Nephron progenitor cell (in vitro differentiated cells): Measurements from ENCODE around the gene LARP1.

Experiments used
- DNase-seq: peaks from one replicate; pipeline ENCODE4 v3.0.0; 2021
- H3K27ac Mint-ChIP-seq: 2 replicates; pipeline ENCODE4 v1.8.0; 2021; ENCODE audit warnings: mild to moderate bottlenecking, moderate library complexity, mixed read lengths
- H3K27me3 Mint-ChIP-seq: 2 replicates; pipeline ENCODE4 v1.8.0; 2021; ENCODE audit warnings: mild to moderate bottlenecking, low read depth, mixed read lengths; ENCODE audit not compliant: poor library complexity
- H3K36me3 Mint-ChIP-seq: 2 replicates; pipeline ENCODE4 v1.8.0; 2021; ENCODE audit warnings: low read depth, mixed read lengths
- H3K4me1 Mint-ChIP-seq: 2 replicates; pipeline ENCODE4 v1.8.0; 2021; ENCODE audit warnings: mixed read lengths
- H3K4me3 Mint-ChIP-seq: 2 replicates; pipeline ENCODE4 v1.8.0; 2021; ENCODE audit warnings: mild to moderate bottlenecking, moderate library complexity, mixed read lengths
- H3K9me3 Mint-ChIP-seq: 2 replicates; pipeline ENCODE4 v1.8.0; 2021; ENCODE audit warnings: mild to moderate bottlenecking, moderate library complexity, mixed read lengths
- CTCF ChIP-seq: fragments of 200-600 bp; sonication (generic); IDR thresholded peaks from 2 replicates; pipeline ENCODE4 v1.5.0; 2021; ENCODE audit warnings: antibody characterized with exemption

Gene LARP1

GRCh38 chr5:154811239-154811638 lies 56.1 kb downstream of the LARP1 start:
- H3K27ac Mint-ChIP-seq, result peak overlapping the region; percentile 91
- H3K27me3 Mint-ChIP-seq, result no peaks in the 10 kb centered on the region
- peaks cover 69% of the 10 kb centered on the region for H3K36me3 Mint-ChIP-seq
- DNase-seq, result no peak
- no peaks in the 10 kb centered on the region for H3K9me3 Mint-ChIP-seq
- H3K4me3 Mint-ChIP-seq, result no peak overlapping the region
- H3K4me1 Mint-ChIP-seq, result no peaks in the 10 kb centered on the region
- no peak for TF ChIP-seq CTCF

GRCh38 chr5:154811653-154812465 lies 56.7 kb downstream of the LARP1 start:
- Mint-ChIP-seq H3K36me3 (peaks cover 69% of the 10 kb centered on the region), H3K4me3 (no peak overlapping the region), H3K9me3 (no peaks in the 10 kb centered on the region), H3K27ac (no peak overlapping the region), H3K27me3 (no peaks in the 10 kb centered on the region), H3K4me1 (no peaks in the 10 kb centered on the region)
- peak; percentile 84 for TF ChIP-seq CTCF
- DNase-seq, result peak; percentile 56

GRCh38 chr5:154813158-154813557 lies 58.0 kb downstream of the LARP1 start:
- H3K4me3 Mint-ChIP-seq, result no peak overlapping the region
- no peaks in the 10 kb centered on the region for H3K4me1 Mint-ChIP-seq
- no peaks in the 10 kb centered on the region for H3K27me3 Mint-ChIP-seq
- peaks cover 72% of the 10 kb centered on the region for H3K36me3 Mint-ChIP-seq
- H3K9me3 Mint-ChIP-seq, result no peaks in the 10 kb centered on the region
- no peak for DNase-seq
- TF ChIP-seq CTCF, result no peak
- H3K27ac Mint-ChIP-seq, result no peak overlapping the region

- Mint-ChIP-seq H3K27me3 (no peaks in the 10 kb centered on the region), H3K9me3 (no peaks in the 10 kb centered on the region), H3K4me1 (peaks cover 3% of the 10 kb centered on the region), H3K36me3 (peaks cover 72% of the 10 kb centered on the region), H3K4me3 (no peak overlapping the region), H3K27ac (no peak overlapping the region)
- no peak for DNase-seq
- TF ChIP-seq CTCF, result no peak
These were observed 58.6 kb downstream of the LARP1 start for GRCh38 chr5:154813736-154814135.

GRCh38 chr5:154815025-154815424 lies 59.8 kb downstream of the LARP1 start:
- Mint-ChIP-seq H3K27ac (no peak overlapping the region), H3K4me3 (no peak overlapping the region), H3K4me1 (peaks cover 12% of the 10 kb centered on the region), H3K27me3 (no peaks in the 10 kb centered on the region), H3K36me3 (peaks cover 80% of the 10 kb centered on the region), H3K9me3 (no peaks in the 10 kb centered on the region)
- no peak for DNase-seq
- no peak for TF ChIP-seq CTCF

- Mint-ChIP-seq H3K4me3 (no peak overlapping the region), H3K27me3 (no peaks in the 10 kb centered on the region), H3K27ac (peak overlapping the region; percentile 96), H3K4me1 (peaks cover 12% of the 10 kb centered on the region), H3K36me3 (peaks cover 87% of the 10 kb centered on the region), H3K9me3 (no peaks in the 10 kb centered on the region)
- no peak for DNase-seq
- TF ChIP-seq CTCF, result no peak
These were observed 60.6 kb downstream of the LARP1 start for GRCh38 chr5:154815684-154816247.
